GM21619 (cell line): ENCODE measurements around the gene CHORDC1.
"Not testable (repeated sequence)": the region's sequence is repeated elsewhere in the genome, so short reads cannot be mapped to it uniquely, and the experiment has no call there.

ENCODE experiments used
- ATAC-seq: cut with Tn5 transposase; IDR thresholded peaks from one replicate; pipeline ENCODE4 v1.9.1; 2021; ENCODE audit not compliant: unreplicated experiment

CHORDC1 gene

DNA sequence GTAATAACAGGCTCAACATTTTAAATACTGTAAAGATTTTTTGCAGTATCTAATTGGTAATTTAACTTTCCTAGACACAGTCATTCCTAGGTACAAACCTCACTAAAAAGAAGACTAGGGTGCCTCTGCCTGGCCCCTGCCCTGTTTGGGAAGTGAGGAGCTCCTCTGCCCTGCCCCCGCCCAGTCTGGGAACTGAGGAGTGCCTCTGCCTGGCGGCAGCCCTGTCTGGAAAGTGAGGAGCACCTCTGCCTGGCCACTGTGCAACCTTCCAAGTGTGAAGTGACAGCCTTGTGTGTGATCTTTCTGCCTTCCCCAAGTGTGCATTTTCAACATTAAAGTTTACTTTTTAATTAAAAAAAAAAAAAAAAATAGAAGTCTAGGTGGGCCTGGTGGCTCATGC is 4.2 kb downstream of the CHORDC1 start:
- no peak for ATAC-seq

DNA sequence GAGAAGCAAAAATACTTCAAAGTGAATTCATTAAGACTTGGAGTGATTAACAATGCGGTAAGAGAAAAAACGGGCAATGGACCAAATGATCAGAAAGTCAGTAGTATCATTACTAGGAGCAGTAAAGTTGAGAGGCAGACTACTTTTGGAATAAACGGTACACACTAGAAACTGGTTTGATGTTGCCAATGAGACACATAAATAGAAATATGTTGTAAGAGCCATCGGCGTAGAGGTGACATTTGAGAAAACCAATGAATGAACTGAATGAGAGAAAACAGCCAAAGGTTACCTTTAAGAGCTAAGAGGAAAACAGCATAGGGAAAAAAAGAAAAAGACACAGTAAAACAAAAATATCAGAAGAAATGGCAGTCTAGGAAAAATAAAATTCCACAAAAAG is 6.2 kb downstream of the CHORDC1 start:
- no peak for ATAC-seq

DNA sequence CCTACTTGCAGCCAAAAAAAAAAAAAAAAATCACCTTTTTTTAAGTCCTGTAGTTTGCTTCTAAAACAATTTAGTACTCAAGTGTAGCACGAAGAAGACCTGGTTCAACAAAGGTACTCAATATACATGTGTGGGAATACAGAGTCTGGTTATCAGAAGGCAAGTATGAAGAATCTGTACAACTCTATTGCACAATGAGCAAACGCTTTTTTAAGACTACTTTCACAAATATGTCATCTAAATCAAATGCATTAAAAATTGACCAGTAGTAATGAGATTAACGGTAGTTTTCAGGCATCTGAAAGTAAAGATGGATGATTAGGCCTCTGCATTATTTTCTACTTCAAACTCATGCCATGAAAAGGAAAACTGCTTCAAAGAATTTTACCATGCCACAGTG is 9.5 kb downstream of the CHORDC1 start:
- ATAC-seq = no peak

DNA sequence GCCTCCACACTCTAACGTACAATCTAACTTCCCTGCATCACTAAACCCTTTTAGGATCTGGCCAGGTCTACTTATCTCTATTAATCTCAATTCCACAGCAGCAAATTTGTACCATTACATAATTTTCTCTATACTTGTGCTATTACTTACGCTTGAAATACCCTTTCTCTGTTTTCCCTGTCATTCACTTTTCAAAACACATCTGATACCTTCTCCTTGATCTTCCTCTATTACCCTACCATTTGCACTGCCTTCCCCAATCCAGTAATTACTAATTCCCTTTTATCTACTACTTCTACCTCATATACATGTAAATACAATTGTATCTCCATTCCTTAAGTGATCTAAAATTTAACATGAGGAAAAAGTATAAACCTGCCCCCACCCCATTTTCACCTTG is 14.0 kb downstream of the CHORDC1 start:
- no peak for ATAC-seq

DNA sequence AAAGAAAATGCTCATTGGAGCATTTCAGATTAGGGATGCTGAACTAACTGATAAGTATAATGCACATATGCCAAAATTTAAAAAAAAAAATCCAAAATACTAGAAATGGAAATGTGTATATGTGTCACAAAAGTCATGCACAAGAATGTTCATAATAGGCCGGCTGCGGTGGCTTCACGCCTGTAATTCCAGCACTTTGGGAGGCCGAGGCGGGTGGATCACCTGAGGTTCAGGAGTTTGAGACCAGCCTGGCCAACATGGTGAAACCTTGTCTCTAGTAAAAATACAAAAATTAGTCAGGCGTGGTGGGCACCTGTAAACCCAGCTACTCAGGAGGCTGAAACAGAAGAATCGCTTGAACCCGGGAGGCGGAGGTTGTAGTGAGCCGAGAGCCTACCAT is 14.9 kb downstream of the CHORDC1 start:
- ATAC-seq = not testable (repeated sequence)

DNA sequence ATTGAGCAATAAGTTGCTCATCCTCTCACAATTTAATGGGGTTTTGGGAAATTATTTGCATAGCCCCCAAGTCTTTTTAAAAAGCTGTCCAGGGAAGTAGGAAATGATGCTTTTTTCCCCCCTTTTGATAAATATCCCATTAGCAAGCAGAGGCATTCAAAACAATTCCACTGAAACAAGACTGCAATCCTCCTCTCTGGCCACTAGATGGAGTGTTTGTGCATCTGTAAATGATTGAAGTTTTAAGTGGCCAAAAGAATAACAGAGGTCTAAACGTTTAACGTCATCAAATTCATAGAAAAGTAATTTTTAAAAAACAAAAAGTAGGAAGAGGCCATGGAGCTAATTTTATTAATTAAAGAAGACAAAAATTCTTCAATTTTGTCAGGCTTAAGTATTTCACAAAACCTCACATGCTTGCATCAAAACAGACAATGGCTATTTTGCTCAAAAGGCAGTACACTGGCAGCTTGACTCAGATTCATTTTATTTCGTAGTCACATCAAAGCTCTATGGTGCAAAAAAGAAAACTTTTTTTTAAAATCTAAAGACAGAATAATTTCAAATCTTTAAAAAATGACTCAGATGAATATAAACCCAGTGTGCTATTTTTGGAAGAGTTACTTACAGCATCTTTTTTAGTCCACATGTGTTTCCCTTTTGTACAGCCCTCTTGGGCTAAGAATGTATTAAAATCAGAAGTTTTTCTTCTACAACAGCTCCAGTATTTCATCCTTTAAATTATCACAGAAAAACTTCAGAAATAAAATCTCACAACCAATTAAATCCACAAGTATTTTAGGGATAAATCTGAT is 17.8 kb downstream of the CHORDC1 start:
- ATAC-seq = peak; percentile 80

DNA sequence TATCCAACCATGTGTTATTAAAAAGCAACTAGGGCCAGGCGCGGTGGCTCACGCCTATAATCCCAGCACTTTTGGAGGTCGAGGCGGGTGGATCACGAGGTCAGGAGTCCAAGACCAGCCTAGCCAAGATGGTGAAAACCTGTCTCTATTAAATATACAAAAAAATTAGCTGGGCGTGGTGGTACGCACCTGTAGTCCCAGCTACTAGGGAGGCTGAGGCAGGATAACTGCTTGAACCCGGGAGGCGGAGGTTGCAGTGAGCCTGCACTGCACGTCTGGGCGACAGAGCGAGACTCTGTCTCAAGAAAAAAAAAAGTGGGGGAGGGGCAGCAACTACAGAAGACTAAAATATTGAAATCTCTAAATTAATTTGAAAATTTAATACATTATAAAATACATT is 18.4 kb downstream of the CHORDC1 start:
- no peak for ATAC-seq

DNA sequence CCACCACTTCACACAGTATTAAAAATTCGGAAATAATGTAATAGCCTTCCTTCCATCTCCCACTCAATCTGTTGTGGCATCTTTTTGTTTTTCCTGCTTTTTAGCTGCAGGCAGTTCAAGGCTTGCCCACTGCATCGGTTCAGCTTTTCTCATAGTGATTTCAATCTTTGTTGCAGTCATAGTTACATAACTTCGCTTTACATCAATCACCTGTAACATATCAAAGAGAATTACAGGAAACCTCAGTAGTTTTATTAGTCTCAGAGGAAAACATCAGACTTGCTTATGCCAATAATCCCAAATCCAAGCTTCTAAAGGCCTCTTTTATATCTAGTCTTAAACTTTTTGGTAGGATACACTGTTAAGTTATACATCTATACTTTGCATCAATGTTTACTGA is 20.5 kb downstream of the CHORDC1 start:
- ATAC-seq = no peak

DNA sequence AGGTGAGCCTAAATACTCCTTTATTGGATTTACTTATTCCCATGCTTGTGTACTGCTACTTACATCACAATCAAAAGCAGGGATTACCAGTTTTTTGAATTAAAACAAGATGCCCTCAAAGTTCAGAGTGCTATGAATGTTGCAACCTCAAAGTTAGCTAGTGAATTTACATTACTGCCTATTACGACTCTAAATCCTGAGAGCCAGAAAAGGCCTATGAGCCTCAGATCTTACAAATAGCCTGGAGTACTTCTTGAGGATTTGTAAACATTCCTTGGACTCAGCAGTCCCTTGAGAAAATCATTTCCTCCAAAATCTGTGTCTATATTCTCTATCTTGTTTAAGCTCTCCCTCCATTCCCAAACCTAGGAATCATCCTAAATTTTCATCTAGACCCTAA is 25.5 kb downstream of the CHORDC1 start:
- ATAC-seq = no peak

DNA sequence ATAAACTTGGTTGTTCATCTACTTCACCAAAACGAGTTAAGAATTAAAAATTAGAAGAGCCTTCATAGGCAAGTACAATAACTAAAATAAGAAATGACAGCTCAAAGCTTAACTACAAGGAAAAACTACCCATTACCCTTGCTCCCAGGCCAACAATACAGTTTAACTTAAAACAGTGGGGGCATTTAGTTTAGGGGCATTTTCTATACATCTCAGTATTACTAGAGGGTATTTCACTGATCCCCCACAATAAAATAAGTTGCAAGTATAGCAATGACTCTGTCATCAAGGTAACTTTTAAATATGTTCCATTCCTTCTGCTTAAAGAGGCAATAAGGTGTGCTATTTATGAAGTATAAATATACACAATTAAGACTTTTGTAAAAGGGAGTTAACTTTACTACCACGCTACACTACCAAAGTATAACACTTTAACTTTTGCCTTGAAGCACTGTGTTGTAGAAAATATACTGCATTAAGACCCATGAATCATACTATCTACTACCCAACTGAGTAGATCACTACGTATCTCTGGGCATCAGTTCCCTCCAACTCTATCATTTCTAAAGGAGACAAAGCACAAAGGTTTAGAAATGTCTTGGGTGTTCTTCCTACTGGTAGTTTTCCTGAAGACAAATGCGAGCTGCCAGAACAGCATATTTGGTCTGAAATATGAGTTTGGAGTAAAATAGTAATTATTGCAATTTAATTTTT is 29.8 kb downstream of the CHORDC1 start:
- no peak for ATAC-seq

DNA sequence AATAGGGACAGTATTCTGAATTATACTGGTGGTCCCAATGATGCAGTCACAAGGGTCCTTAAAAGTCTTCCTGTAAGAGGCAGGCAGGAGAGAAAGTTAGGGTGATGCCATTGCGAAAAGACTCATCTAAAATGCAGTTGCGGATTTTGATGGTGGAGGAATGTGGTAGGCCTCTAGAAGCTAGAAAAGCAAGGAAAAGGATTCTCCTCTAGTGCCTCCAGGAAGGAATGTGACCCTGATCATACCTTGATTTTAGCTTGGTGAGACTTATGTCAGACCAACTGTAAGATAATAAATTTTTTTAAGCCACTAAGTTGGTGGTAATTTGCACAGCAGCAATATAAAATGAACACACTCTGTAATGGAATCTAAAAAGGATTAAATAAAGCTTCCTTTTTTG is 33.8 kb downstream of the CHORDC1 start:
- no peak for ATAC-seq

DNA sequence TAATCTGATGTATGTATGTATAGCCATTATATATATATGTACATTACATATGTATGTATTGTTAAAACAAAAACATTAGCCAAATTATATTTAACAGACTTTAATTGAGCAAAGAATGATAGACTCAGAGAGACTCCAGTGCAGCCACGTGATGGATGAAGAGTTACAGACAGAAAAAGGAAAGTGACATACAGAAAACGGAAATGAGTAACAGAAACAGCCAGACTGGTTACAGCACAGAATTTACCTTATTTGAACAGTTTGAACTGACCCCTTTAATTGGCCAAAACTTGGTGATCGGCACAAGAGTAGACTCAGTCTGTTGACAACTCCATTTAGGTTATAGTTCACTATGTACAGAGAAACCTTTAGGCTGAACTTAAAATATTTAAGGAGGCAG is 35.0 kb downstream of the CHORDC1 start:
- no peak for ATAC-seq

DNA sequence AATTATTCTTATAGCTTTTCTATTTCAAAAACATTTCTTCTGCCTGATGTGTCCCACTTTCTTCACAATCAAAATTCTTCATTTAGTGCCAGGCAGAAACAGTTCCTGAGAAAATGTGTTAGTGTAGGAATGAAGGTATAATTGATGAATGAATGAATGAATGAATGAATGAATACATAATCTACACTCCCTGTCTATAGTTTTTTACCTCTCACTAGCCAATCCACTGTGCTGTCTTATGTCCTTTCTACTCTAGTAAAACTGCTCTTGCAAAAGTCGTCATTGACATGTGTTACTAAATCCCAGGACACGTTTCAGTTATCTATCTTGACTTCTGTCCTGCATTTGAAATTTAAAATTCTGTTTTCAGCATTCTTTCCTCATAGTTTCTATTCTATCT is 42.9 kb downstream of the CHORDC1 start:
- no peak for ATAC-seq

DNA sequence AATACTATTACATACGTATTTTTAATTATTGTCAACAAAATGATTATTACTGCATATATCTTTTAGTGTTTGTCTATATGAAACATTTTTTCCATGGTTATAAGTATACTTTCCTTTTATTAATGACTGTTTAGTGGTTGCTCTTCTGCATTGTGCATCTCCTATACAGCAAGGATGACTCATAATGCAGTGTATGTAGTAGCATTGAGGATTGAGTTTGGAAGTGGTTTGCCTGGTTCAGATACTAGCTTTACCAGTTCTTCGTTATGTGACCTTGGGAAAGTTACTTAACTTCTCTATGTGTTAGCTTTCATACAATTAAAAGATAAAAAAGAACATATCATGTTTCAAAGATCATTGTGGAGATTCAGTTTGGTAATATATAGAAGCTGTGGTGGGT is 44.1 kb downstream of the CHORDC1 start:
- ATAC-seq = no peak

DNA sequence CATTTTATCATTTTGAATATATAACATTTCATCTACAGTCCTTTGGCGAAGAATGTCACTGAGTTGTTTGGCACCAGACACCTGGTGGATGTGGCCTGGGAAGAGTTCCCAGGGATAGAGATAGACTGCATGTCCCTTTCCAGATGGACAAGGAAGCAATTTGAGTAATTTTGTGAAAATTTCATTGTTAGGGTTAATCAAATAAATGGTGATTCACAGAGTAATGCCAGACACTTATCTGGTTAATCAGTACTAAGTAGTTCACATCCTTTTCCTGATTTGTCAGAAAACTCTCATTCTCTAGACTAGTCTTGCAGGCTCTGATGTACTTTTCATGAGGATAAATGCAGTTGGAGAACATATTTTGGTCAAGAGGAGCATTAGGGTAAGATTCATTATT is 46.8 kb downstream of the CHORDC1 start:
- ATAC-seq = no peak

DNA sequence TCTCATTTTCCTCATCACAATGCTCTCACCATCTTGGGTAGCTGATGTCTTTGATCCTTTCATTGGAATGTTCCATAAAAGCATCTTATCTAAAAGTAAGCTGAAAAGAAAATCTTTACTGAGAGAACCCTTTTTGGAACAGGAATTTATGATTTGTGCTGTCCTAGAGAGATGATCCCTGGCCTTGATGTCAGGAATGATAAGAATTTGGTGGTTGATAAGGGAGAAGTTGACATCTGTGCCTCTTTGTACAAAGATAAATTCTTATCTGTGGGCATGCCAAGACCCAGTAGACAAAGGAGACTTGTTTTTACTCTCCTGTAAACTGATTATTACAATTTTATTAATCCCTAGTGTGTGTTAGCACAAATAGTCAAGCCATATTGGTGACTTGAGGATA is 51.5 kb downstream of the CHORDC1 start:
- no peak for ATAC-seq

DNA sequence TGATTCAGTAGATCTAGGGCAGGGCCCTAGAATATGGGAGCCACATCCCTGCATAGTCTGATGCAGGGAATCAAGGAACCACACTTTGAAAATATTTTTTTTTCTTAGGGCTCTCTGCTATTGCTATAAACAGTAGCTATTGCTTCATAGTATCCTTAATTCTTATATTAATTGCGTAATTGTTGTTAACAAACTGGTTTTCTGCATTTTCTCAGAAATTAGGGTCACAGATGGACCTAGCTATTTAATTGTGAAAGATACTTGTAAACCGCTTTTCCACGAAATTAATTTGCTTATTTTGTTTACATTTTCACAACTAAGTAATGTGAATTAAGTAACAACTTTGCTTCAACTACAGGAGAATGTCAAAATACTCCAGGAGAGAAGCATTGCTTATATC is 54.3 kb downstream of the CHORDC1 start:
- ATAC-seq = no peak

DNA sequence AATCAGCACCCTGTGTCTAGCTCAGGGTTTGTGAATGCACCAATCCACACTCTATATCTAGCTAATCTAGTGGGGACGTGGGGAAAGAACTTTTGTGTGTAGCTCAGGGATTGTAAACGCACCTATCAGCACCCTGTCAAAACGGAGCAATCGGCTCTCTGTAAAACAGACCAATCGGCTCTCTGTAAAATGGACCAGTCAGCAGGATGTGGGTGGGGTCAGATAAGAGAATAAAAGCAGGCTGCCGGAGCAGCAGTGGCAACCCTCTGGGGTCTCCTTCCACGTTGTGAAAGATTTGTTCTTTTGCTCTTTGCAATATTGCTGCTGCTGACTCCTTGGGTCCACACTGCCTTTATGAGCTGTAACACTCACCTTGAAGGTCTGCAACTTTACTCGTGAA is 55.1 kb downstream of the CHORDC1 start:
- ATAC-seq = not testable (repeated sequence)

DNA sequence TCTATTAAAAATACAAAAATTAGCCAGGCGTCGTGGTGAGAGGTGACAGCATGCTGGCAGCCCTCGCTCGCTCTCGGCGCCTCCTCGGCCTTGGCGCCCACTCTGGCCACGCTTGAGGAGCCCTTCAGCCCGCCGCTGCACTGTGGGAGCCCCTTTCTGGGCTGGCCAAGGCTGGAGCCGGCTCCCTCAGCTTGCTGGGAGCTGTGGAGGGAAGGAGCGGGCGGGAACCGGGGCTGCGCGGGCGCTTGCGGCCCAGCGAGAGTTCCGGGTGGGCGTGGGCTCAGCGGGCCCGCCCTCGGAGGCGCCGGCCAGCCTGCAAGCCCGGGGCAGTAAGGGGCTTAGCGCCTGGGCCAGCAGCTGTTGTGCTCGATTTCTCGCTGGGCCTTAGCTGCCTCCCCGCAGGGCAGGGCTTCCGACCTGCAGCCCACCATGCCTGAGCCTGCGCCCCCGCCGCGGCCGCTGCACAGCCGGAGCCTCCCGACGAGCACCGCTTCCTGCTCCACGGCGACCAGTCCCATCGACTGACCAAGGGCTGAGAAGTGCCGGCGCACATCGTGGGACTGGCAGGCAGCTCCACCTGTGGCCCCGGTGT is 55.8 kb downstream of the CHORDC1 start:
- ATAC-seq = not testable (repeated sequence)
